Skin of body (tissue), 2 donors: ENCODE measurements around the gene VSNL1. TPM values are rescaled to one million over a fixed set of nuclear protein-coding genes. Genes with fewer than 3 reads are reported as not detected.
"Not testable (repeated sequence)": the region's sequence is repeated elsewhere in the genome, so short reads cannot be mapped to it uniquely, and the experiment has no call there.

Source experiments
- DNase-seq: peaks from one replicate; lab custom pipeline; 2025; lab: John Stamatoyannopoulos, UW
- total RNA-seq: library from RNA; depleted of rRNA; stranded (reverse); fragments of >200 nt; gene quantifications from one replicate; pipeline ENCODE4 v1.2.3, GENCODE V29; 2014

The VSNL1 gene
- total RNA-seq, 1 donor from 2014 or later, result 21.9 TPM

DNA sequence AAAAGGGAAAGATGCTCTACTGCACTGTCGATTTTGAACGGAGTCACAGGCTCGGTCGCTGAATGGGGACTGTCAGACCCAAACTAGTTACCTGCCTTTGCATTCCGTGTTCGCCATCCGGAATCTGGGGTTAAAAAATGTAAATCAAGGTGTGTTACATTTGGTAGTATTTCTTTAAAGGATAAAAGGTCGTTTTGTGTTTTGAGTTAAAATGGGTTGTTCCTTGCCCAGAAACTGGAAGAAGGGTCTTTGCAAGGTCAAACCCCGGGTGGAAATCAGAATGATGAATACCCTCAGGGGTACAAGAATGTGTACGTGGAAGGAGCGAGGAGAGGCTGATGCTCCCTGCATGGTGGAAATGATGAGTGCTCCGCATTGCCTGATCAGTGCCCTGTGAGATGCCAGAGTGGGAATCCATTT, 1.0 kb downstream of the VSNL1 start:
- DNase-seq, result no peak

DNA sequence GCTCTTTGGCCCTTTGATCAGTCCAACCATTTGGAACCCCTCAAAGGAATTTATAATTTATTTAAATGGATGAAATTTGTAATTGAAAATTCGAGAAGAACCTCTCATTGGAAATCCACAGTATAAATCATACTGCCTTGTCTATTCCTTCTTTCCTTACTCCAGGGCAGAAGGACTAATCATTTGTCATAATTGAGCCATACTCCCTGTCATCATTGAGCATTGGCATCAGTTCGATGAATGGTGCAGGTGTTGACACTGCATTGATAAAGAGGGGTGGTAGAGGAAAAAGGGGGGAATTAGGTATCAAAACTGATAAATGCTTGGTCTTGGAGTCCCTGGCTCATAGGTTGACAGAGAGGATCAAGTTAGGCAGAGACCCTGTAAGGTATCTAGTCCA, 2.0 kb downstream of the VSNL1 start:
- DNase-seq, result no peak

DNA sequence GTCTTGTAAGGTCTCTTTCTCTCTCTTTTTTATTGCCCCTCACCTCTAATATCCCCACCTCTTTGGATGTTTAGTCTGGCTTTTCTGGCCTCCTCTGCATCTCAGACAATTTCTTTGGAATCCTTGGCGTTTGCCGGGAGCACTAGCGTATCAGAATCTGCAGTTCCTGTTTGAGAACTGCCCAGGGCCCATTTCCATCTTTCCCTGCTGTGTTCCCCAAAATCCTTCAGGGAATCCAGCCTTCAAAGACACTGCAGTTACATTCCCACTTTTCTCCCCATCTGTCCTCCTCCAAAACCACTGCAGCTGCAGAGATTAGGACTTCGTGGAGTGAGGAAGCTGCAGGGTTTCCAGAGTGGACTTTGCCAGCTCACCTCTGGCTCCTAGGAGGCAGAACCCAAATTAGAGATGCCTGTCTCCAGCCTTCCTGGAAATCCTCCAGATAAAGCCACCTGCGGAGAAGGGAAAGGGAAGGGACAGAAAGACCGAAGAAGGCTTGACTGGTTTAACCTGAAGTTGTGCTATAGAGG, 2.7 kb downstream of the VSNL1 start:
- no peak for DNase-seq

DNA sequence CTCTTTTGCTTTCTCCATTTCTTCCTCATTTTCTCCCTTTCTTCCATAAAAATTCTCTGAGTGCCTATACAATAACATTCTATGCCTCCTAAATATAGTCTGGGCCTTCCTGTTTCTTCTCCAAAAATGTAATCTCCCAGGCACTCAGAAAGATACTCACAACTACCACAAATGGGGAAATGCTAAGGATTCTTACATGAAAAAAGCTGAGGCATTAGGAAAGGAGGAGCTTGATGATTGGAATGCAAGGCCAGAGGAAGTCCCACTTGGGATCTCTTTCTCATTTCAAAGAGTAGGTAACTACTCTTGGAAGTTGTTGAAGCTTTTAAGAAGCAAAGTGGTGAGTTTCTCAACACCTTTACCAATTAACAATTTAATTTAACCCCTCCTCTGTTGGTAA, 3.4 kb downstream of the VSNL1 start:
- DNase-seq, result no peak

DNA sequence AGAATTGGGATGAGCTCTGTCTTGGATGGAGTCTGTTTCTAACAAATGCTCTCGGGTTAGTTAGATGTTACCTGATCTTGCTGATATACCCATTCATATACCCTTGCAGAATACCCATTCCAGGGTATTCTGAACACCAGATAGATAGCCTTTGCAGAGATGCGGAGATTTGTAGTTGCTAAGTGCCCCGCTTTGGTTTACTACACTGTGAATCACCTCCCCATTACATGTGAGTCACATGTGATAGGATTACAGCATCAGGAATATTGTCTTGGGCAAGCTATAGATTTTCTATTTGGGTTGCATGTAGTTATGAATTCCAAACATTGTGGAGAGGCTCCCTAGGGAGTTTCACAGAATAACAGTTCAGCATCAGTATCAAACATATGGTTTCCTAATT, 3.8 kb downstream of the VSNL1 start:
- peak; percentile 82 for DNase-seq

DNA sequence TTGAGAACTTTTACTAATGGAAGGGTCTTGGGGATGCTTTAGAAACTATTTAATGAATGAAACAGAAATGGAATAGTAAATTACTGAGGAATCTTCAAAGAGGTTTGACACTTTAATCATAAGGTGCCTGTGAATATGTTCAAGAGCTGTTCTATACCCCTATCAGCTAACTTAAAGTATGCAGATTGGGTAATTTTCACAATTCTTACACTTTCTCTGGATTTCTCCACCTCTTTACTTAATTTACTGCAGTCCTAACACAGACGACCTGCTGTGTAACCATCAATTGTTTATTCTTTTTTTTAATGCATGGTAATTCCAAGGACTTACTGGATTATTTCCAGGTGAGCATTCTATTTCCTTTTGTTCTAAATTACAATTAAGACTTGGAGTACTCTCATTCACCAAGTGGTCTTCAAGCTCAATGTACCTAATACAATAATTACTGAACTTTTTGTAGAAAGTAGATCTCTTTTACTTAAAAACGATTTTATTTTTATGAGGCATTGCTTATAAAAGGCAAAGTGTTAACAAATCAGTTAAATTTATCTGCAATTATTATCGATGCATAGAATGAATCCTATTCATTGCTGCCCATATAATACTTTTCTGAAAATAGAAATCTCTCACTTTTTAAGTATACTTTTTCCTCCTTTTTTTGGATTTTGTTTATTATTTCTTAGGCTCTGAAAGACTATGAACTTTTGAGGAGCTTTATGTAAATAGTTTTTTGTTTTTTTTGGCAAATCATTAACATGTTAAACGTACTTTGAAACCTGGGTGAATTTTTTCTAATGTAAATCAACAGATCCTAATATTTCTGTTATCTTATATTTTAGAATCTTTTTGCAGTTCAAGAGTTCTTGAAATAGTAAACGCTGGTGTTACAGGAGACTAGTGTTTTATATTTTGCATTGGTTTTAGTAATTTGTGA, 5.5 kb downstream of the VSNL1 start:
- no peak for DNase-seq

DNA sequence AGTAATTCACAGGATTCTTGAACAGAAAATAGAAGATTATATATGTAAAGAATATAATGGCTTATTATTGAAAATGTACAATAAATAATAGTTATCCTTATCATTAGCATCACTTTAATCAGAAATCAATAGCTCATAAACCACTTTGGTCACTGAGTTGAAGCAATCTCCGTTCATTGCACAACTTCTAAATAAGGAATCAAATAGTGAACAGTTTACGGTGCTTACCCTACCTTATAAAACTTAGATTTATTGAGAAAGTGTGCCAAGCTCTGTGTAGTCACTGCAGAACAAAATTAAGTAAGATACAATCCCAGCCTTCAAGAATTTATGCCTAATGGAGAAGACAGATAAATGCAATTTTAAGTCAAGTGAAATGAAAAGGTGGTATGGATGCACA, 6.7 kb downstream of the VSNL1 start:
- no peak for DNase-seq

DNA sequence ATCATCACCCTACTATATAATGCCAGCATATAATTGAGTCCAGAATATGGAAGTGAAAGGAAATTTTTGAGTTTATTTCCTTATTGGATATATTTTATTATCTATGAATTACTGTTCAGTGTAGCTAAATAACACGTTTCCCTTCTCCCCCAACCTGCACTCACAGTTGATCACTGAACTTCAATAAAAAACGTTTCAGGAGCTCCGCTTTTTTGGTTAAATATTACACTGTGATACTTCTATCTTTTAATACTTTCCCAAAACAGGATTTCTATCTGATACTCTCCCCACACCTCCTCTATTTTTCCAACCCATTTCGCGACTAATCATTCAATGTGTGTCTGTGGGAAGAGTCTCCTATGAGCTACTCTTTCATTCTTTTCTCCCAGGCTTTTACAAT, 7.2 kb downstream of the VSNL1 start:
- no peak for DNase-seq

DNA sequence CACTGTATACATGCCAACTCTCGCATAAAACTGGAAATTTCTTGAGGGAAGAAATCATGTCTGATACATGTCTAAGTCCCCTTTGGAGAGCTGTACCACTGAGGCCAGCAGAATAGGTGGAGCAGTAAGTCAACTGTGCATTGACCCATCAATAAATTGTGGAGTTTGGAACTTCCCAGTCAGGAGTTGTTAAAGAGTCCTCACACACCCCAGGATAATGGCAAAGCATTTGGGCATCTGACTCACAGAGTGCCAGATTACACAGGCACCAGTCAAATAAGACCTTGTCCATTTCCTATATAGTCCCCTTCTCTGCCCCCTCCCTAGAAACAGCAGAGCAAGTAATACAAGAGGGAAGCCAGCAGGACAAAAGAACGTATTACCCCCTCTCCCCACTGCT, 10.4 kb downstream of the VSNL1 start:
- DNase-seq, result no peak

DNA sequence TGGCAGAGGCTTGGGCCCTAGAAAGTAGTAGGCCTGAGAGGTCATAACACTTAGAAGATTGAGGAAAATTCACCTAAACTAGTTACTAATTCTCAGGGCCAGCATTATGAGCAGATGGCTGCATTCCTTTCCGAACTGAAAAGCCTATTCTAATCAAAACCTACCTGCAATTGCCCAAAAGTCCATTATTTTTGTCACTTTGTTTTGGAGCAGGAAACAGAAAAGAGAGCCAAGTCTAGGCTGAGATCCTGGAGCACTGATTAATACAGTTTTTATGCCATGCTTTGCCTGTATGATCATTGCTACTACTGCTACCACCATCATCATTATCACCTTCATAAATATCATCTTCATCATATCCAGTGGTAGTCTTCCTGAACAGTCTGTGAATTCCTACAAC, 14.7 kb downstream of the VSNL1 start:
- DNase-seq, result no peak

DNA sequence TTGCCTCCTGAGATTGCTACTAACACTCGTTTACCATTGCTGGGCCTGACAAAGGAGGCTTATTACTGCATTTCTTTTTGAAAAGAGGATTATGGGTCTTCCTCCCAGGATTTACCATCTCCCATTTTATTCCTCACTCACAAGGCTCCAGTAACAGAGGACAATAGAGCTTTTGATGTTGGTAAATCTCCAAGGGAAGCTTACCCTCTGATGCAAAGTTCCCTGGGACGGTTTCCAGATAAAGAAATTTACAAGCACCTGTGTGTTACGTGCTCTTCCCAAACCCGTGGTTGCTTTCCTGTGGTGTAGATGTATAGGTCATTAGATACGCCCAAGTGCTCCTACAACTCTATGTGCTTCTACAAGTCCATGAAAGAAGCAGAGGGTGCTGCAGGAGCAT, 17.1 kb downstream of the VSNL1 start:
- no peak for DNase-seq

DNA sequence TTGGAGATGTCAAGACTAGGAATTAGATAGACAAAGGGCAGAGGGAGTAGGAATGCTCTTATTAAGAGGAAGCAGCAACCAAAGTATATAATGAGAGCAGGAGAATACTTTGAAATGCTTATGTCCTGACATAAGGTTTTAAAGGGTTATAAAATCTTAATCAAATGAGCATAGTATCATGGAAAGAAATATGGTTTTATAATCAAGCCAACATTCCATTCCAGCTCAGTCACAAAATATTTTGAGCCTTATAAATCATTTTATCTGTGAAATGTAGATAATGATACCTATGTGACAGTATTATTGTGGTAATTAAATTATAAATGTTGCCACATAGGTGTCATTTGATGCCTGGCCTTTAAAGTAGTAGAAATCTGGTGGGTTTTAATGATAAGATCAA, 17.6 kb downstream of the VSNL1 start:
- no peak for DNase-seq

DNA sequence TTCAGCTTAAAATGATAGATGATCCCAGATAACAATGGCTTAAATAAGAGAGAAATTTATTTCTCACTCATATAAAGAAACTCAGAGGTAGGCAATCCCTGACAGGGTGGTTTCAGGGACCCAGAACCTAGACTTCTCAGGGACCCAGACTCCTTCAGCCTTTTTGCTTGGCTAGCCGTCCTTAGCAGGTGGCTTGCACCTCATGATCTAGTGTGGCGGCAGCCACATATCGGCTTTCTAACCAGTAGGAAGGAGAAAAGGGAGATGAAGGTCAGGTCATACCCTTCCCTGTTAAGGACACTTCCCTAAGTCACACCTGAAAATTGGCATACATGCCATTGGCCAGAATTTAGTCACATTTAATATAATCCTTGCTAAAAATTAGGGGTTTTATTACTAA, 18.4 kb downstream of the VSNL1 start:
- DNase-seq, result no peak

DNA sequence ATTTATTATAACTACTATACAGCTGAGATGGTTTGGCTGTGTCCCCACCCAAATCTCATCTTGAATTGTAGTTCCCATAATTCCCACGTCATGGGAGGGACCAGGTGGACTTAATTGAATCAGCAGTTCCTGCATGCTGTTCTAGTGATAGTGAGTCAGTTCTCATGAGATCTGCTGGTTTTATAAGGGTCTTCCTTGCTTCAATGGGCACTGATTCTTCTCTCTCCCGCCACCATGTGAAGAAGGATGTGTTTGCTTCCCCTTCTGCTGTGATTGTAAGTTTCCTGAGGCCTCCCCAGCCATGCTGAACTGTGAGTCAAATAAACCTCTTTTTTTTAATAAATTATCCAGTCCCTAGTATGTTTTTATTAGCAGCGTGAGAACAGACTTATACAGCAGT, 25.2 kb downstream of the VSNL1 start:
- not testable (repeated sequence) for DNase-seq

DNA sequence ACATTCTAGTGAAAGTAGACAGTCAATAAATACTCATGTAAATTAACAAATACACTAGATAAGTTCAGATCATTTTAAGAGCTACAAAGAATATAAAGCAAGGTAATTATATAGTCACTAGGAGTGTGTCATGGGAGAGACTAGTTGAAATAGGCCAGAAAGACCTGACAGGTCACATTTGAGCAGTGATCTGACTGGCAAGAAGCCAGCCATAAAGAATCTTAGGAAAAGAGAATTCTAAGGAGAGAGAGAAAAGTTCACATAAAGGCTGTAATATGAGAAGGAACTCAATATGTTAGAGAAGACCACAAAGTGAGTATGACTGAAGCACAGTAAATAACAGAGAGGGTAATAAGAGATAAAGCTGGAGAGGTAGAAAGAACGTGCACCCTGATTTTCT, 31.2 kb downstream of the VSNL1 start:
- DNase-seq, result no peak

DNA sequence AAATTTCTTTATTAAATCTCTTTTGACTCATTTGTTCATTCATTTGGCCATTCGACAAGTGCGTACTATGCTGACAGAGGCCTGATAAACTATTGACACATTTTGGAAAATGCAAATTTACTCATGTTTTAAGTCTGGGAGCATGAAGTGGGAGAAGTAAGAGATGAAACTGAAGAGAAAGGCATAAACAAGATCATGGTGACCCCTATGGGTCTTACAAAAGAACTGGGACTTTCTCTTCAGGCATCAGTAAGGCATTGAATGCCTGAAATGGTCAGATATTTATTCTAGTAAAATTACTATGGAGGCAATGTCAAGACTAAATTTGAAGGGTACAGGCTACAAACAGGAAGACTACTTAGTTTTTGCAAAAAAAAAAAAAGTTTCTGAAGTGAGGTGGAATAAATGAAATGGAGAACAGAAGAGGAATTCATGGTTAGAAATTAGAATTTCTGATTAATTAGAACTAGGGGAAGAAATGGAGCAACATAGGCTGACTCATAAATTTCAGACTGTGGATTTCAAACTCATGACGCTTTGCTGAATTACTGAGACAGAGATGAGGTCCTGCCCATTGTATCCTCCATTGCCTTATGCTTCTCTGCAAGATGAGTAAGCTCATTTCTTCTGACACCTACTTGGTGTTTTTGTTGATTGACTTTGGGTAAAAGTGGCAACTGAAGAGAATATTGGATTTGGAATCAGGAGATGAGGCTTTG, 32.7 kb downstream of the VSNL1 start:
- DNase-seq, result no peak

DNA sequence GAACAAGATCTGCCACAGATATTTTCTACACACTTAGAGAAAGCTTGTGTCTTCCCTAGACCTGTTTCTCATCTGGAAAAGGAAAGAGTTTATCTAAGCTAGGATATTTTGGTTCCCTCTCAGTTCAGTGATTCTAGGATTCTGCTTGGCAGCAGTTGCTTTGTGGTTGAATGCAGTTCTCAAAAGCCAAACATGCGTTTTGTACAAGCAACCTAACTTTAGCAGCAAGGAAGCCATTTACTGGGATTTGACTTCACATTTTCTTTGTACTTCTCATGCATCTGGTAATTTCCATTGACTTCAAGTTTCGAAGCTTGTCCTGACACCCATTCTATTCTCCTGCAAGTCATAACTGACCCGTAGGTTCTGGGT, 33.3 kb downstream of the VSNL1 start:
- DNase-seq, result no peak

DNA sequence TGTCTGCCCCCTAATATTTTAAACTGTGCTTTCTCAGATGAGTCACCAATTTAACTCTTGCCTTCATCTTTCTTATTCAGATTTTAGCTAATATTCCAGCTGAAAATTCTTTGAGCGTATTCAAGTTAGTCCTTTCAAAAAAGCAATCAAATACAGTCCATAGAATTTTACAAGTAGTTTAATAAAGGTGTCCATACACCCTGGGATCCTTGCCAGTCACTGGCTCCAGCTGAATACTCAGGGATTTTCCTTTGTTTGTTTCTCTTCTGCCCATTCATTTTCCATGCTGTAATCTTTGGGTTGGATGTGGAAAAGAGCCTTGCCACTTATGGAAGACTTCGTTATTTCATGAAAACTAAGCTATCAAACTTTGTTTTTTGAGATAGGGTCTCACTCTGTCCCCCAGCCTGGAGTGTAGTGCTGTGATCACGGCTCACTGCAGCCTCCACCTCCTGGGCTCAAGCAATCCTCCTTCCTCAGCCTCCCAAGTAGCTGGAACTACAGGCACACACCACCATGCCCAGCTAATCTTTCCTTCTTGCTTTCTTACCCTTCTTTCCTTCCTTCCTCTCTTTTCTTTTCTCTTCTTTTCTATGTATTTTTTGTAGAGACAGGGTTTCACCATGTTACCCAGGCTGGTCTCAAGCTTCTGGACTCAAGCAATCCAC, 34.0 kb downstream of the VSNL1 start:
- DNase-seq, result no peak

DNA sequence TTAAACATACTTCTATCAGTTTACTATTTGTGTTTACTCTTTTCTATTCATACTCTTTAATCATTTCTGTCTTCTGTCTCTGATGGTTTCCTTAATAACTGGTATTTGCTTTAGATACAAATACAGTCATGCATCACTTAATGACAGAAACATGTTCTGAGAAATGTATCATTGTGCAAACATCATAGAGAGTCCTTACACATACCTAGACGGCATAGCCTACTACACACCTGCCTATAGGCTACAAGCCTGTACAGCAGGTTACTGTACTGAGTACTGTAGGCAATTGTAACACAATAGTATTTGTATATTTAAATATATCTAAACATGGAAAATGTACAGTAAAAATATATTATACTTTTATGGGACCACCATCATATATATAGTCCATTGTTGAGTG, 36.3 kb downstream of the VSNL1 start:
- DNase-seq, result no peak

DNA sequence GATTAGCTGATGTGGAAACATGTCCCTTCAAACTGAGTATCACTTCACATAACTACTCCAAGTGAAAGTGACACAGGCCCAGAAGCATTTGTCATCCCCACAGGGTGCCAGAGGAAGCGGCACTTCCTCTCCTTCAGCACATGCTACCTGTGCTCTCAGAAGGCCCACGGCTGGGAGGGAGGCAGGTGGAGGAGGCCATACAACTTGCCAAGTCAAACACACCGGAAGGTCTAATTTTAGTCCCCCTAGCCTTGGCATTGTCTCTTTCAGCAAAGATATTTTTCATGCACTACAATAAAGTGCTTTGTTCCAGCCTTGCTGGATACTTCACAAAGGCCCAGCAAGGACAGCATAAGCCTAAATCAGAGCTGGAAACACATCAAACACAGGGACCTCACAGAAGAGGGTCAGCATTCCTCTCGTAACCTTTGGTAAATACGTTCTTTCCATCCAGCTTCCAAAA, 38.0 kb downstream of the VSNL1 start:
- no peak for DNase-seq

DNA sequence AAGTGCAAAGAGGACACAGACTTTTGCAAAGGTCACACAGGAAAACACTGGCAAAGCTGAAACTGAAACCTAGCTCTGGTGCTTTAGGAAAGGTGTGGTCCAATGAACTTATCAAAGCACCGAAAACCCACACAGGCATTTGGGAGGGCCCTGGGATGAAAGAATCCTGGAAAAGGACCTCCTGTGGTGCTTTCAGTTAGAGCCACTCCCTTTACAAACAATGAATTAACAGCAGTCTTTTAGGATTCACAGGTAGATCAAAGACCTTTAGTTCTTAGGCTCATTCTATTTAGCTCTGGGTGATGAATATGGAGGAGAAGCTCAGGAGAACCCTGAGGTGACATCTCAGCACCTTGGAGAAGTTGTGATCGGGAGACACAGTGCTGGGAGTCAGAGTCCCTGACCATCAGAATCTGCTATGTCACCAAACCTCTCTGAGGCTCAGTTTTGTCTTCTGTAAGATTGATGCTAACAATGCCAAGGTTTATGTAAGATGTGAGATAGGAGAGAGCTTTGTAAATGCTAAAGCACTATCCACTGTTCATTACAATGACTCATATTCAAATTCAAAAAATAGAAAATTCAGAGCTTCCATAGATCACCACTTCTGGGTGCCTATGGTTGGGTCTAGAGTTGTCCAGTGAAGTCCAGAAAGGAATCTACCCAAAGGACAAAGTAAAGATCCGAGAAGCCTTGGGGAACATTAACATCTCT, 39.3 kb downstream of the VSNL1 start:
- no peak for DNase-seq
